K562 (cell line): ENCODE data around the gene NPAS2.

Experiments used
- ARHGAP35 ChIP-seq: fragments of 450-650 bp; IDR thresholded peaks from 2 replicates; pipeline ENCODE4 v1.6.1; 2018; ENCODE audit not compliant: partially characterized antibody
- CHD1 ChIP-seq: fragments of 200-600 bp; sonication (generic); IDR thresholded peaks from one replicate; pipeline ENCODE4 v1.6.1; 2012; ENCODE audit warnings: mild to moderate bottlenecking, moderate library complexity, low read length, inconsistent platforms
- CTCF ChIP-seq, 3 experiments: IDR thresholded peaks in 2 of 3; conservative IDR thresholded peaks in 1 of 3; 2 replicates each; pipeline ENCODE4 v1.5.1; 2011 to 2012; ENCODE audit warnings: low read length in 3 of 3, mild to moderate bottlenecking in 3 of 3, control low read depth in 2 of 3, improper control_type of control experiment in 1 of 3, inconsistent platforms in 1 of 3, low read depth in 1 of 3, mixed read lengths in 1 of 3, moderate library complexity in 1 of 3; ENCODE audit not compliant: insufficient read depth in 2 of 3
- FIP1L1 ChIP-seq: fragments of 200-400 bp; formaldehyde crosslinking; IDR thresholded peaks from 2 replicates; pipeline ENCODE4 v1.6.1; 2018; ENCODE audit warnings: mild to moderate bottlenecking, low read depth, low read length; ENCODE audit not compliant: poor library complexity, severe bottlenecking
- GATAD2A ChIP-seq: fragments of 450-650 bp; IDR thresholded peaks from 2 replicates; pipeline ENCODE4 v1.6.1; 2017
- LEF1 ChIP-seq: fragments of 450-650 bp; IDR thresholded peaks from 2 replicates; pipeline ENCODE4 v1.6.1; 2016; ENCODE audit warnings: mild to moderate bottlenecking
- NFYB ChIP-seq: IDR thresholded peaks from 2 replicates; pipeline ENCODE4 v1.6.1; 2011; ENCODE audit warnings: mild to moderate bottlenecking, moderate library complexity; ENCODE audit not compliant: insufficient read length; ENCODE audit errors: extremely low read depth
- POLR2AphosphoS5 ChIP-seq: IDR thresholded peaks from 2 replicates; pipeline ENCODE4 v1.6.1; 2011; ENCODE audit warnings: mild to moderate bottlenecking, low read depth, low read length, moderate library complexity; ENCODE audit not compliant: control insufficient read depth, insufficient read depth
- REST ChIP-seq, 2 experiments: fragments of 450-650 bp; formaldehyde crosslinking in 1 of 2; IDR thresholded peaks; 2 replicates each; pipeline versions ENCODE4 v1.4.0 to v1.6.1; 2014 to 2020; ENCODE audit warnings: mild to moderate bottlenecking in 2 of 2, borderline replicate concordance in 1 of 2, low read depth in 1 of 2
- SIN3A ChIP-seq, 2 experiments: fragments of 150-350 bp in 1 of 2; IDR thresholded peaks; 2 replicates each; pipeline ENCODE4 v1.6.1; 2011 to 2016; ENCODE audit warnings: borderline replicate concordance in 2 of 2, low read depth in 2 of 2, low read length in 2 of 2, mild to moderate bottlenecking in 2 of 2, moderate library complexity in 2 of 2; ENCODE audit not compliant: control insufficient read depth in 1 of 2
- TEAD2 ChIP-seq: fragments of 450-650 bp; IDR thresholded peaks from 2 replicates; pipeline ENCODE4 v1.6.1; 2016; ENCODE audit warnings: missing genetic modification characterization, control low read depth, missing compliant biosample characterization
- ZBTB9 ChIP-seq: fragments of 450-650 bp; formaldehyde crosslinking; IDR thresholded peaks from 2 replicates; pipeline ENCODE4 v1.4.0; 2020; ENCODE audit warnings: mild to moderate bottlenecking, moderate library complexity
- ZNF140 ChIP-seq: fragments of 250-450 bp; sonication (Bioruptor Pico); IDR thresholded peaks from 2 replicates; pipeline ENCODE4 v1.8.0; 2021; ENCODE audit warnings: moderate library complexity, mild to moderate bottlenecking, inconsistent platforms

GRCh38 chr2:100921685-100922161, 101.8 kb downstream of the NPAS2 start:
- TF ChIP-seq CTCF (IDR thresholded peaks at IDR 0.05 in 2 of 3, conservative IDR thresholded peaks at IDR 0.05 in 1 of 3; ENCODE audit: insufficient read depth in 2 of 3, low read depth in 1 of 3, low read length in 3 of 3) (no peak), NFYB (no peak), POLR2AphosphoS5 (peak; percentile 65), ARHGAP35 (no peak), CHD1 (no peak), TEAD2 (tag) (no peak), SIN3A (IDR thresholded peaks at IDR 0.05; ENCODE audit: borderline replicate concordance in 2 of 2, control insufficient read depth in 1 of 2, low read depth in 2 of 2, low read length in 2 of 2) (no peak), GATAD2A (no peak), ZNF140 (CRISPR knock-in tag) (no peak), FIP1L1 (no peak), LEF1 (peak; percentile 88), REST (IDR thresholded peaks at IDR 0.05; ENCODE audit: borderline replicate concordance) (no peak), REST (CRISPR knock-in tag; IDR thresholded peaks at IDR 0.05; ENCODE audit: low read depth) (no peak), ZBTB9 (CRISPR knock-in tag) (no peak)
